ENCODE measurements around the gene PCSK6.

GRCh38 chr15:101526021-101526420, 36.5 kb upstream of the PCSK6 start:
- TF ChIP-seq EZH2 (optimal IDR thresholded peaks at IDR 0.05; ENCODE audit: low read depth, low read length) = no peak
- TF ChIP-seq CTCF (IDR thresholded peaks at IDR 0.05; ENCODE audit: low read length) = no peak
- no peak for TF ChIP-seq EZH2phosphoT487 (IDR thresholded peaks at IDR 0.05; ENCODE audit: low read length)

Data from MM.1S (cell line).